Stimulated activated CD8-positive, alpha-beta memory T cell treated with anti-CD3 and anti-CD28 coated beads, Interleukin-12 subunit alpha, Interleukin-12 subunit beta, amount 100 ng/mL, for 24 hours (primary cell): ENCODE data around the gene TRIM29.
A peak's percentile ranks its signal among the peaks of the same experiment; 100 is the strongest.

Source experiments
- DNase-seq: peaks from one replicate; pipeline ENCODE4 v3.0.0-alpha.2; 2020; ENCODE audit errors: extremely low read depth

Gene TRIM29

GRCh38 chr11:120122924-120123683 is 14.8 kb downstream of the TRIM29 start:
- DNase-seq, result no peak

GRCh38 chr11:120121914-120122473 is 15.9 kb downstream of the TRIM29 start:
- DNase-seq, result no peak

DNA sequence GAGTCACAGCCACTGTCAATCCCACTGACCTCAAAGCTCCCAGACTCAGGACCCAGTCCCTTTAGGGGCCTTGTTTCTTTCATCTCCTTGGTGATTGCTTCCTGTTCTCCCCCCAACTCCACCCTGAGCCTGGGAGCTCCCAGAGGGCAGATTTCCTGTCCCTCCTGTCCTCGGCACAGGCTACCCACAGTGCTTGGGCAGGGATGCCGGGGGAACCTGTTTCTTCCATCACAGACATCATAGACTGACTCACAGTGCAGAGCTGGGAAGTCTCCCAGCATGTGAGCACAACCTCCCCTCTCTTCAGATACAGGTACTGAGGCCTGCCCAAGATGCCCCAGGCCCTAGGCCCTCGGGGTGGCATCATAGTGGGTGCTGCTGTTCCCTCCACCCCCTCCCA is 16.6 kb downstream of the TRIM29 start:
- no peak for DNase-seq

DNA sequence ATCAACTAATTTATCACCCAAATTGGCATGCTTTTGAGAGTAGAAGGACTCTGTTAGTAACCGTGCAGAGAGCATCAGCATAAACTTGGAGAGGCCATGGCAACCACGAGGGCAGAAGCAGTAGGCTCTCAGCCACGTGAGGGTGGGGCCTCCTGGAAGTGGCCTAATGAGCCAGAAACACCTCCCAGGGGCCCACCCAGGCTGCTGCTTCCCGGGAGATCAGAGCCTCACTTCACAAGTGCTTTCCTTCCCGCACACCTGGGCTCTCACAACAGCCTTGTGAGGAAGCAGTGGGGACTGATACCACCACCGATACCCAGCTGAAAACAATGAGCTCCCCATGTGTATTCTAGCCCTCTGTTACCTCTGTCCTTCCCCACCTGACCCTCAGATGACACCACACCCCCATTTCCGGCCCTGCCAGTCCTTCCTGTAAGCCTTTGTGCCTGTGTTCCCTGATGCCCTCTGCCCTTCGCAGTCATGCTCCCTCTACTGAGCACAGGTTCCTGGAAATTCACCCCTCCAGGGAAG is 17.0 kb downstream of the TRIM29 start:
- DNase-seq, result no peak

DNA sequence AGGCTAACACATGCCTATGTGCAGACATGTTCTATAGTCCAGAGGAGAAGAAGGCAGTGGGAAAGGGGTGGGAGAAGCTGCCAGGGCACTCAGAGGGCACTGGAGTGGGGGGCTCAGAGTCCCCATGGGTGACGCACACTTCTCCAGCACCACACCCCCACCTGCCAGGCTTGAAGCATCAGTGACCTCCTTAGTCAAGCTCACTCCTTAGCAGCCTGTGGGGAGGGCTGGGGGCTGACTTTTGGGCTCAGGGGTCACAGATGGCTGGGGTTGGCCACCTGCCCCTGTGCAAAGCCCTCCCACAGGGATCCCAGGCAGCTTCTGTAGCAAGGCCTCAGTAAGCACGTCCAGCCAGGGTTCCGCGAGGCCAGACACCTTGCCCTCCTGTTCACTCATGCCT is 18.8 kb downstream of the TRIM29 start:
- no peak for DNase-seq

DNA sequence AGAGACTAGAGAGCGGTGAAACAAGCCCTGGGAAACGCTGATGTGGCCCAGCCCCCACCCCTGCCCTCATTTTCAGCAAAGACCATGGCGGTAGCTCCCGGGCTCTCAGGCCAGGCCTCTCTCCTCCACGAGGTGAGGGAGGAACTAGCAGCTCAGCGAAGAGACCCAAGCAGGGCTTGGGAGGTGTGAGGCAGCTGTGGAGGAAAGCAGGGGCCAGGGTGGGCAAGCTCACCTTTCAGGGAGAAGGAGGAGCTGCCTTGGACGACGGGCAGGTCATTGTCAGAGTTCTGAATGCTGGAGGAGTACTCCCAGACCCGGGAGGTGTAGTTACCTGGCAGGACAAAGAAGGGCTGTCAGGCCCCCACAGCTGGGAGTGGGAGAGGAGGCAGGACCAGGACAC is 19.9 kb downstream of the TRIM29 start:
- DNase-seq, result no peak

GRCh38 chr11:120116966-120117365 is 20.9 kb downstream of the TRIM29 start:
- no peak for DNase-seq

DNA sequence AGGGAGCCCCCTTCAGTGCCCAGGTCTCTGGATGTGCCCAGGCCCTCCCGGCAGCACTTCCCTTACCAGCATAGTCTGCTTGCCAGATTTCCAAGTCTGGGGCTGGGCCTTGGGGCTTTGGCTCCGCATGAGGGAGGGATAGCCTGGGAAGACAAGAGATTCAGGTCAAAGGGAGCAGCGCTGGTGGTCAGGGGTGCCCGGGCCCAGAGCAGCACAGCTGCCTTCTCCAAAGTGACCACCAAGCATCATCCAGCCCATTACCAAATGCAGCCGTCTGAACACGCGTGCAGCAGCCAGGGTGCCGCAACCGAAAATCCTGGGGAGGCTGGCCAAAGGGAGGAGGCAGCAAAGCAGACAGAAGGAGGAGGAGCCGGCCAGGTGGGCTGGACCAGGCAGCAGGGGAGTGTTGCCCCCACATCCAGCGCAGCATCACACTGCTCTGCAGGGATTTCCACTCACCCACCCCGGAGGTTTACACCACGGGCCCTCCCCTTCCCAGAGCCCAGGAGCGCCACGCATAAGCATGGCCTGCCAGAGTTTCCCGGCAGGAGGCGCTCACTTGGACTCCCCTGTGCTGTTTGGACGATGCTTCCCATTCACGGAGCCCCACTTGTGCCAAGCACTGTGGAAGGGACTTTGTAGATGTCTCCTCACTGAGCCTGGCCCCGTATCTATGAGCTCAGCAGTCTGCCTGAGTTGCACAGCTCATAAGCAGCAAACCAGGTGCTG is 22.5 kb downstream of the TRIM29 start:
- DNase-seq, result no peak

- no peak for DNase-seq
Observed at GRCh38 chr11:120112174-120112796, 25.6 kb downstream of the TRIM29 start.

- DNase-seq, result no peak
Observed at GRCh38 chr11:120109531-120109930, 28.4 kb downstream of the TRIM29 start.

GRCh38 chr11:120108785-120109168 is 29.1 kb downstream of the TRIM29 start:
- no peak for DNase-seq

DNA sequence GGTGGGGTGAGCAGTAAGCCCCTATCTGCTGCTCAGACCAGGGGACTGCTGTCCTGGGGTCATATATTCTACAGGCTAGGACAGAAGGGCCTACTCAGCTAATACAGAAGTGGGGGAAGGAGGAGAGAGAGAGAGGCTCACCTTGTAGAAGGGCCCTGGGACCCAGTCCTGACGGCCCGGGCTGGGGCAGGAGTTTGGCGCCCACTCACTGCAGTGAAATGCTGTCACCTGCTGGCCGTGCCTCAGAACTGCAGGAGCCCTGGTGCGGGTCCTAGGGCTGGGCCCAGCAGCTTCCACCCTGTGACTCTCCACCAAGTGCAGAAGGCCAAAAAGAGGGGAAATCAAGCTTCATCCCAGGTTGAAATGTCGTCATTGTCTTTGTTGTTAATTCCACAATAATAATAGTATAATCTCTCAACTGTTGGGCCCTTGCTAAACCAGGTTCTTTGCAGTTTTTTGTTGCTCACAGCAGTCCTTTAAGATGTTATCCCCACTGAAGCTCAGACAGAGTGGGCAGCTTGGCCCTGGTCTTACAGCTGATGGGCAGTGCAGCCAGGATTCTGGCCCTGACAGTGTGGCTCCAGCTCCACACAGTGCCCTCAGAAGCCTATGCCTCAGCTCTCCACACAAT is 29.6 kb downstream of the TRIM29 start:
- peak; percentile 15 for DNase-seq

DNA sequence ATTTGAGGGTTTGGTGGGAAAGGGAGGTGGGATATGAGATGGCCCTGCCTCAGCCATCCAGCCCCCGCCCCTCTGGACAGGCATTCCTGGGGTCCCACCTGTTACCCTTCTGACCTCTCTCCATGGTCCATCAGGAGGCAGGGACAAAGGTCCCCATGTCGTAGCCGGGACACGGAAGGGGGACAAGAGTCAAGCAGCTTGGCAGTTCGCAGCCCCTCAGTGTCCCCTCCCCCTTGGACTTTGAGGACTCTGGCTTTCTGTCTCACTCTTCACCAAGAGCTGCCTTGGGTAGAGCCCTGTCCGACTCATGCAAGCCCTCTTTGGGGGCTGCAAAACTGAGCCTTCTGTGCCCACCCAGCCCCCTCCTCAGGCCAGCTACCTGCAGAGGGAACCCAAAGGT is 30.2 kb downstream of the TRIM29 start:
- DNase-seq, result no peak

DNA sequence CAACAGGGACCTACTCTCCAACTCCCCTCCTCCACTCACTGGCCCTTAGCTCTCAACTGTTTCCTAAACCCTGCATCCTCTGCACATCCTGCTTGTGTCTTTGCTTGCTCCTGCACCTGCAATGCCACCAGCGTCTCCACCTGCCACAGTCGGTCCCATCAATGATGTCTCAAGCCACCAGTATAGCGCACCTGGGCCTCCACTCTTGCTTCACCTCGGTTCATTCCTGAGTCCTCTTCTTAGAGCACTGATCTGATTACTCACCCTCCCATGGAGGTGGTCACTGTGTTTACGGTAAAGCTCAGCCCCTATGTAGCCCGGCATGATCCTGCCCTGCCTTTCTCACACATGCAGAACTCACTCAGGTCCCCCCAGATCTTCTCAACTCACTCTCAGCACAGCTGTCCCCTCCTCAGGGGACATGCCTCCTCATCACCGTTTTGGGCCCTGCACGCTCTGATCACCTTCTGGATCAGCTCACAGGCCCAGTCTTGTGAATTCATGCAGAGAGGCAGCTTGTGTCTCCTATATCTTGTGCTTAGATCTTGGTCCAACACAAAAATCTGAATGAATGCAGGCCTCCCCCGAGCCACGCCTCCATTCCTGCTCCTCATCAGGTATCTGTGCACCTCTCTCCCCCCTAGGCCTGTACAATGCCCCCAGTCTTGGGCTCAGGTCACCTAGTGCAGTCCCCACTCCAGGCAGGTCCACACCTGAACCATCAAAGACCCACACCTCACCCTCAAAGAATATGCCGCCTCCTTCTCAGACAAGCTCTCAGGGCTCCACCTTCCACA is 31.4 kb downstream of the TRIM29 start:
- DNase-seq, result no peak

DNA sequence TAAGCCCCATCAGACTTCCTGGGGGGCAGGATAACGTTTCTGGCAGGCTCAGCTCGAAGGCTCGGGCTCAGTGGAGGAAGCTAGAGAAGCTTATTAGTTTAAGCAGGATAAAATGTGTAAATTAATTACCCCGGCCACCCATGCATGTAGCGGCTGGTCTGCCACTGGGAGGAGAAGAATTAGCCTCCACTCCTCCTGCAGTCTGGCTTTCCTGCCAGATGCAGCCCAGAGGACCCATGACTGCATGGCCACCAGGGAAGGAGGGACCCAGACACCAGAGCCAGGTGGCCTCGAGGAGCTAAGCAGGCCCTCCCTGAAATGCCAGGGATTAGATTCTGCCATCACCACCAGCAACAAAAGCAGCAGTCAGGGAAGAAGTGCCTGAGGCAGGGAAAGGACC is 32.3 kb downstream of the TRIM29 start:
- DNase-seq, result no peak

GRCh38 chr11:120104041-120104565 is 33.8 kb downstream of the TRIM29 start:
- no peak for DNase-seq

GRCh38 chr11:120102864-120103122 is 35.1 kb downstream of the TRIM29 start:
- DNase-seq, result no peak

DNA sequence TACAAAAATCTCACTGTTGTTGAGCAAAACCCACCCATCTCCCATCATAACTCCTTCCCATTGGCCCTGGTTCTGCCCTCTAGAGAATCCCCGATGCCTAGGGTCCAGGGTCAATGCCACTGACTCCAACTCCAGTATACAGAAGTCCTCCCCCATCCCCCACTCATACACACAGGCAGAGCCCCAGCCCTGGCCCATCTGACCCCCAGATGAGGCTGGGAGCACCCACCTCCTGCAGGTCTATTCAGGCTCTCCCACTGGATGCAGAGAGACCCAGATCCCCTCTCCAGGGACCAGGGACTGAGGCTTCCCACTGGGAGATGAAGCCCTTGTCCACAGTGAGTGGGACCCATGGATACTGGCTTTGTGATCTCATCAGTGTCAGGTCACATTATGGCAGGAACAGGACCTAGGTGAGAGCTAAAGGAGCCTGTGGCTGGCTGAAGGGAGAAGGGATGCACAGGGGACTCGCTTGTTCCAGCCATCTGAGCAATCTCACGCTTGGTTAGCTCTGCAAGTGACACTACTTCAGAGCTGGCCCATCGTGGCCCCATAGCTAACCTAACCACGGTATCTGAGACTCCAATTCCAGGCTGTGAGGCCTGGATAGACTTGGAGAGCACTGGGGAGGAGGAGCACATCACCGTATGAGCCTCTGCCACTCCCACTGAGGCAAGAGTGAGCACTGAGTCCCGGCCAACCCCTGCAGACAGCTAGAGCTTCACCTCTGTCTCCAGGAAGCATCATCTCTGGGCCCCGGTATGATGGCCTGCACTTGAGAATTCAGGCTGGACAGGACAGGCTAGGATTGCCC is 35.7 kb downstream of the TRIM29 start:
- no peak for DNase-seq

DNA sequence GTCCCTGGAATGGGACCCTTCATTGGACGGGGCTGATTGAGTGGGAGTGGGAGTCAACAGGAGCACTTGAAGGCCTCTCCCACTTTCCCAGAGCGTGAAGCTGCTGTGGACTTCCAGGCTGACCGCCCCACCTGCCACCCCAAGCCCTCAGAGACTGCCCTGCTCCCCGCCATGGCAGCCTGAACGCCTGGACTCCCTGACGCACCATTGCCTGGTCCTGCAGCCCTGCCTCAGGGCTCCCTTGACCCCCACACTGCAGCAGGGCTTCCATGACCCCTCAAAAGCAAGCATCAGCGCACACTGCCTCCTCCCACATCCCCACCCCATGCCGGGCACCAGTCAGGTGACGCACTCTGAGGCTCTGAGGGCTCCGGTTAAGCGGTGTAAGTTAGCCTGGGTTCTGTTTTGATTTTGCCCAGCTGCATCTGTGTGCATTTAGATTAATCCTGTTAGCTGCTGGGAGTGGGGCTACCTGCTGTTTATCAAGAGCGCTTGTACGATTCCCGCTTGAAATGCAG is 39.4 kb downstream of the TRIM29 start:
- no peak for DNase-seq
